Transverse colon (tissue), 4 donors: ENCODE data around the gene NEK11.

Experiments used
- EP300 ChIP-seq: sonication (generic); formaldehyde crosslinking; IDR thresholded peaks from one replicate; pipeline ENCODE4 v1.6.1; 2017; ENCODE audit warnings: antibody characterized with exemption, low read depth
- POLR2A ChIP-seq: fragments of 450-650 bp; IDR thresholded peaks from one replicate; pipeline ENCODE4 v1.6.1; 2016; ENCODE audit warnings: antibody characterized with exemption, mild to moderate bottlenecking, moderate library complexity
- POLR2AphosphoS5 ChIP-seq, 3 donors: sonication (generic); formaldehyde crosslinking; IDR thresholded peaks; one replicate each; pipeline ENCODE4 v1.6.1; 2016; ENCODE audit warnings: antibody characterized with exemption in 3 of 3
- TF ChIP-seq, protein P1 (sequence below), 5 experiments: fragments of 200-600 bp in 3 of 5; fragments of 450-650 bp in 2 of 5; sonication (generic) in 3 of 5; IDR thresholded peaks; 1 replicate in 2 of 5; 2 replicates in 3 of 5; pipeline ENCODE4 v1.5.1; 2016 to 2017; ENCODE audit warnings: antibody characterized with exemption in 5 of 5, inconsistent platforms in 3 of 5, mild to moderate bottlenecking in 2 of 5, moderate library complexity in 1 of 5

DNA sequence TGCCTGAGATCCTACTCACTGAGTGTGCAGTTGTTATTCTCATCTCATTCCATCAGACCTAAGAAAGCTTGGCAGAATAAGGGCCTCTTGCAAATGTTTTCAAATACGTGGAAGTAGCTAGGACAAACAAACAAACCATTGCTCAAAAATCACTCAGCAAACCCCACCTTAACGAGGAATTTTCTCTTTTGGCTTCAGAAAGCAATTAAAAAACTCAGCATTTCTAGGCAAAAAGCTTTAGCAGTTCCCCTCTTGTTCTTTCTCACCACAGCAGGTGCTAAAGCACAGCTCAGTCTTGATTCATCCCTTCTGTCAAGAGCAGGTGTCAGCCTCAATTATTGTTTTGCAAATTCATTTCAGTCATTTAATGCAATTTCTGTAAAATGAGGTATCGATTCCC is 296.3 kb downstream of the NEK11 start:
- TF ChIP-seq, protein P1, sequence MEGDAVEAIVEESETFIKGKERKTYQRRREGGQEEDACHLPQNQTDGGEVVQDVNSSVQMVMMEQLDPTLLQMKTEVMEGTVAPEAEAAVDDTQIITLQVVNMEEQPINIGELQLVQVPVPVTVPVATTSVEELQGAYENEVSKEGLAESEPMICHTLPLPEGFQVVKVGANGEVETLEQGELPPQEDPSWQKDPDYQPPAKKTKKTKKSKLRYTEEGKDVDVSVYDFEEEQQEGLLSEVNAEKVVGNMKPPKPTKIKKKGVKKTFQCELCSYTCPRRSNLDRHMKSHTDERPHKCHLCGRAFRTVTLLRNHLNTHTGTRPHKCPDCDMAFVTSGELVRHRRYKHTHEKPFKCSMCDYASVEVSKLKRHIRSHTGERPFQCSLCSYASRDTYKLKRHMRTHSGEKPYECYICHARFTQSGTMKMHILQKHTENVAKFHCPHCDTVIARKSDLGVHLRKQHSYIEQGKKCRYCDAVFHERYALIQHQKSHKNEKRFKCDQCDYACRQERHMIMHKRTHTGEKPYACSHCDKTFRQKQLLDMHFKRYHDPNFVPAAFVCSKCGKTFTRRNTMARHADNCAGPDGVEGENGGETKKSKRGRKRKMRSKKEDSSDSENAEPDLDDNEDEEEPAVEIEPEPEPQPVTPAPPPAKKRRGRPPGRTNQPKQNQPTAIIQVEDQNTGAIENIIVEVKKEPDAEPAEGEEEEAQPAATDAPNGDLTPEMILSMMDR (IDR thresholded peaks at IDR 0.05), result no peak
- TF ChIP-seq POLR2A, result no peak
- TF ChIP-seq EP300, result no peak
- TF ChIP-seq POLR2AphosphoS5 (IDR thresholded peaks at IDR 0.05), result no peak
